H1 (cell line): ENCODE results near the gene OTOGL. TPM values are rescaled to one million over a fixed set of nuclear protein-coding genes. Genes with fewer than 3 reads are reported as not detected.

Experiments used
- CTCF ChIA-PET: fragments of 300-600 bp; sonication (Branson Sonifier 250); formaldehyde crosslinking; loops from one replicate; lab custom pipeline; 2021; ENCODE audit not compliant: partially characterized antibody; lab: Charles Lee
- POLR2A ChIA-PET: fragments of 300-600 bp; sonication (Branson Sonifier 250); formaldehyde crosslinking; loops from one replicate; lab custom pipeline; 2021; ENCODE audit warnings: inconsistent platforms; ENCODE audit not compliant: partially characterized antibody; lab: Charles Lee
- DNase-seq, 2 experiments: peaks; one replicate each; pipeline versions ENCODE4 v3.0.0 to v3.0.0-alpha.2; 2010 to 2022; ENCODE audit warnings: low spot score in 2 of 2, low read depth in 1 of 2, mixed read lengths in 1 of 2
- FAIRE-seq: peaks from 2 replicates; lab custom pipeline; 2011; peaks lifted over from hg19 to GRCh38; lab: Jason Lieb, UNC
- H2AFZ ChIP-seq: 2 replicates; pipeline ENCODE4 v1.8.1; 2012; ENCODE audit warnings: low read length, inconsistent platforms
- H2AK5ac ChIP-seq: 2 replicates; pipeline ENCODE4 v1.6.1; 2013; ENCODE audit warnings: low read depth, low read length
- H2BK120ac ChIP-seq: replicated peaks from 2 replicates; pipeline ENCODE3; 2013; ENCODE audit warnings: low read depth, low read length, inconsistent platforms
- H2BK12ac ChIP-seq: 2 replicates; pipeline ENCODE4 v1.6.1; 2013; ENCODE audit warnings: low read depth, low read length
- H2BK15ac ChIP-seq: 2 replicates; pipeline ENCODE4 v1.6.1; 2013; ENCODE audit warnings: low read length
- H2BK20ac ChIP-seq: 2 replicates; pipeline ENCODE4 v1.6.1; 2013; ENCODE audit warnings: low read length
- H2BK5ac ChIP-seq: 2 replicates; pipeline ENCODE4 v1.6.1; 2013; ENCODE audit warnings: low read depth, low read length
- H3K14ac ChIP-seq: 2 replicates; pipeline ENCODE4 v1.6.1; 2013; ENCODE audit warnings: inconsistent platforms; ENCODE audit not compliant: insufficient read length
- H3K18ac ChIP-seq: 2 replicates; pipeline ENCODE4 v1.6.1; 2013; ENCODE audit warnings: low read length; ENCODE audit errors: extremely low read depth
- H3K23ac ChIP-seq: 2 replicates; pipeline ENCODE4 v1.6.1; 2013; ENCODE audit warnings: inconsistent platforms; ENCODE audit not compliant: insufficient read length
- H3K23me2 ChIP-seq: 2 replicates; pipeline ENCODE4 v1.6.1; 2013; ENCODE audit warnings: low read depth, low read length
- H3K27ac ChIP-seq: 2 replicates; pipeline ENCODE4 v1.6.1; 2011; ENCODE audit warnings: low read depth, low read length, inconsistent platforms
- H3K27me3 ChIP-seq, 4 experiments: replicated peaks in 1 of 4; 1 replicate in 1 of 4; 2 replicates in 3 of 4; pipeline versions ENCODE4 v1.6.1 to v1.8.1; 2011 to 2013; ENCODE audit warnings: low read length in 3 of 4, mild to moderate bottlenecking in 3 of 4, inconsistent platforms in 2 of 4, mixed read lengths in 2 of 4, moderate library complexity in 1 of 4; ENCODE audit not compliant: control insufficient read depth in 3 of 4, insufficient read depth in 3 of 4; ENCODE audit errors: extremely low read depth in 1 of 4
- H3K36me3 ChIP-seq, 4 experiments: 2 replicates each; pipeline versions ENCODE4 v1.6.1 to v1.8.1; 2011 to 2013; ENCODE audit warnings: mild to moderate bottlenecking in 4 of 4, low read length in 3 of 4, moderate library complexity in 2 of 4, control low read depth in 1 of 4, inconsistent platforms in 1 of 4; ENCODE audit not compliant: insufficient read depth in 4 of 4, control insufficient read depth in 2 of 4
- H3K4ac ChIP-seq: replicated peaks from 2 replicates; pipeline ENCODE3; 2013; ENCODE audit warnings: low read length, low read depth, mixed read lengths, inconsistent platforms; ENCODE audit not compliant: insufficient read length
- H3K4me1 ChIP-seq, 4 experiments: replicated peaks in 1 of 4; 1 replicate in 1 of 4; 2 replicates in 3 of 4; pipeline versions ENCODE4 v1.6.1 to v1.8.1; 2011 to 2013; ENCODE audit warnings: low read length in 3 of 4, inconsistent platforms in 2 of 4, mixed read lengths in 1 of 4; ENCODE audit not compliant: insufficient read depth in 4 of 4, control insufficient read depth in 3 of 4
- H3K4me2 ChIP-seq, 2 experiments: 2 replicates each; pipeline versions ENCODE4 v1.6.1 to v1.8.1; 2011 to 2013; ENCODE audit warnings: low read depth in 2 of 2, low read length in 2 of 2, control low read depth in 1 of 2, inconsistent platforms in 1 of 2, mild to moderate bottlenecking in 1 of 2; ENCODE audit not compliant: insufficient read depth in 1 of 2
- H3K4me3 ChIP-seq, 4 experiments: fragments of 200-600, 300-600 bp in 1 of 4; sonication (generic), shearing (Covaris generic), sonication (Bioruptor Twin) in 1 of 4; 2 replicates each; pipeline versions ENCODE4 v1.5.1 to v1.8.1; 2011 to 2016; ENCODE audit warnings: low read length in 4 of 4, low read depth in 3 of 4, control low read depth in 2 of 4, inconsistent platforms in 2 of 4, mild to moderate bottlenecking in 2 of 4, mixed read lengths in 1 of 4, moderate library complexity in 1 of 4; ENCODE audit not compliant: insufficient read depth in 2 of 4; ENCODE audit errors: extremely low read depth in 1 of 4
- H3K56ac ChIP-seq: replicated peaks from 2 replicates; pipeline ENCODE3; 2013; ENCODE audit warnings: low read depth, mild to moderate bottlenecking, mixed read lengths, low read length, inconsistent platforms; ENCODE audit not compliant: insufficient read length
- H3K79me1 ChIP-seq: 2 replicates; pipeline ENCODE4 v1.6.1; 2013; ENCODE audit warnings: low read depth, low read length, control low read depth
- H3K79me2 ChIP-seq, 2 experiments: 2 replicates each; pipeline versions ENCODE4 v1.6.1 to v1.8.1; 2012 to 2013; ENCODE audit warnings: low read length in 2 of 2, mild to moderate bottlenecking in 2 of 2, inconsistent platforms in 1 of 2; ENCODE audit not compliant: insufficient read depth in 2 of 2, control insufficient read depth in 1 of 2
- H3K9ac ChIP-seq, 4 experiments: replicated peaks in 1 of 4; 1 replicate in 1 of 4; 2 replicates in 3 of 4; pipeline versions ENCODE4 v1.6.1 to v1.8.1; 2011 to 2013; ENCODE audit warnings: low read depth in 3 of 4, low read length in 3 of 4, control low read depth in 2 of 4, mild to moderate bottlenecking in 2 of 4, moderate library complexity in 2 of 4, inconsistent platforms in 1 of 4; ENCODE audit errors: extremely low read depth in 1 of 4
- H3K9me3 ChIP-seq, 2 experiments: 2 replicates each; pipeline versions ENCODE4 v1.6.1 to v1.8.1; 2012 to 2013; ENCODE audit warnings: mild to moderate bottlenecking in 2 of 2, moderate library complexity in 2 of 2, control low read depth in 1 of 2, inconsistent platforms in 1 of 2, low read depth in 1 of 2, low read length in 1 of 2, mixed read lengths in 1 of 2; ENCODE audit not compliant: insufficient read depth in 2 of 2
- H4K20me1 ChIP-seq, 2 experiments: replicated peaks in 1 of 2; 2 replicates each; pipeline versions ENCODE3 to v1.8.1; 2011 to 2013; ENCODE audit warnings: inconsistent platforms in 2 of 2, low read length in 2 of 2, mild to moderate bottlenecking in 1 of 2; ENCODE audit not compliant: insufficient read depth in 2 of 2, control insufficient read depth in 1 of 2
- H4K5ac ChIP-seq: 2 replicates; pipeline ENCODE4 v1.6.1; 2013; ENCODE audit warnings: low read length, low read depth, mixed read lengths, inconsistent platforms; ENCODE audit not compliant: insufficient read length
- H4K8ac ChIP-seq: 2 replicates; pipeline ENCODE4 v1.8.0; 2013; ENCODE audit warnings: mild to moderate bottlenecking, moderate library complexity, low read length, inconsistent platforms; ENCODE audit not compliant: insufficient read depth; ENCODE audit errors: extremely low read depth
- H4K91ac ChIP-seq: replicated peaks from 2 replicates; pipeline ENCODE3; 2013; ENCODE audit warnings: low read length, mixed read lengths, inconsistent platforms; ENCODE audit not compliant: insufficient read length
- BCL11A ChIP-seq, 2 experiments: IDR thresholded peaks; one replicate each; pipeline ENCODE4 v1.6.1; 2011; ENCODE audit warnings: low read depth in 2 of 2, low read length in 2 of 2, mild to moderate bottlenecking in 2 of 2
- EP300 ChIP-seq, 2 experiments: IDR thresholded peaks; 1 replicate in 1 of 2; 2 replicates in 1 of 2; pipeline ENCODE4 v1.6.1; 2011 to 2012; ENCODE audit warnings: low read depth in 2 of 2, low read length in 2 of 2, mild to moderate bottlenecking in 2 of 2, borderline replicate concordance in 1 of 2, inconsistent platforms in 1 of 2, moderate library complexity in 1 of 2
- GABPA ChIP-seq: IDR thresholded peaks from 2 replicates; pipeline ENCODE4 v1.6.1; 2011; ENCODE audit warnings: mild to moderate bottlenecking, low read length, moderate library complexity, borderline replicate concordance; ENCODE audit not compliant: insufficient read depth
- GTF2F1 ChIP-seq: IDR thresholded peaks from 2 replicates; pipeline ENCODE4 v1.6.1; 2012; ENCODE audit warnings: low read depth, low read length, improper control_type of control experiment, borderline replicate concordance
- HDAC2 ChIP-seq, 2 experiments: fragments of 300-600 bp in 1 of 2; sonication (generic) in 1 of 2; IDR thresholded peaks; 2 replicates each; pipeline ENCODE4 v1.6.1; 2011 to 2012; ENCODE audit warnings: low read depth in 2 of 2, low read length in 2 of 2, mild to moderate bottlenecking in 2 of 2, moderate library complexity in 2 of 2, borderline replicate concordance in 1 of 2, inconsistent platforms in 1 of 2
- RAD21 ChIP-seq, 2 experiments: IDR thresholded peaks in 1 of 2; conservative IDR thresholded peaks in 1 of 2; 2 replicates each; pipeline ENCODE4 v1.6.1; 2011; ENCODE audit warnings: low read depth in 2 of 2, low read length in 2 of 2, improper control_type of control experiment in 1 of 2, inconsistent platforms in 1 of 2, mild to moderate bottlenecking in 1 of 2, moderate library complexity in 1 of 2
- RXRA ChIP-seq: IDR thresholded peaks from 2 replicates; pipeline ENCODE4 v1.6.1; 2011; ENCODE audit warnings: low read depth, mild to moderate bottlenecking, low read length, moderate library complexity; ENCODE audit not compliant: insufficient read depth
- SIX5 ChIP-seq: IDR thresholded peaks from 2 replicates; pipeline ENCODE4 v1.6.1; 2011; ENCODE audit warnings: mild to moderate bottlenecking, low read depth, low read length
- WGBS, 2 experiments: shearing (Covaris generic) in 1 of 2; methylation state at CpG; one replicate each; pipeline versions ENCODE4 v1.1.6 to v1.1.7; 2013 to 2015; ENCODE audit warnings: low lambda C conversion rate in 2 of 2, mixed read lengths in 2 of 2, inconsistent platforms in 1 of 2, low coverage in 1 of 2, missing lambda C conversion rate in 1 of 2; ENCODE audit not compliant: insufficient replicate concordance in 2 of 2, insufficient coverage in 1 of 2, insufficient read length in 1 of 2; ENCODE audit errors: extremely low coverage in 1 of 2, missing lambda C conversion rate in 1 of 2; 5-methylcytosine and 5-hydroxymethylcytosine counted together
- polyA plus RNA-seq, 7 experiments: library from polyadenylated mRNA; depleted of rRNA in 3 of 7; stranded (reverse) in 5 of 7; unstranded in 2 of 7; fragments of >200 nt in 5 of 7; fragments of 200-250 nt in 2 of 7; gene quantifications; 1 replicate in 5 of 7; 2 replicates in 1 of 7; 4 replicates in 1 of 7; pipeline versions ENCODE4 v1.2.1 to v1.2.3, GENCODE V29; 2011 to 2013; ENCODE audit warnings: missing spikeins in 2 of 7, mixed read lengths in 2 of 7
- total RNA-seq: library from RNA; stranded (reverse); fragmentation: NEBNext Ultra II Directional; extraction: Animal tissue kit (Norgen Biotek cat#: 25700); gene quantifications from 2 replicates; pipeline ENCODE4 v1.2.1, GENCODE V29; 2021

OTOGL gene
- total and polyA plus RNA-seq, 2 of the 8 experiments (the other 6 are each of a cell fraction or from before 2014, with no cell fraction given): 0.12 to 0.17 TPM

GRCh38 chr12:80211671-80212070, 112.3 kb downstream of the OTOGL start:
- Histone ChIP-seq H2AFZ (0 out of 2 replicates have a peak overlapping the region, but pooled peaks have one; percentile 20), H3K4me3 (no peak overlapping the region), H3K36me3 (no peaks in the 10 kb centered on the region), H3K9ac (no peak overlapping the region), H2BK5ac (no peak overlapping the region), H3K27me3 (no peaks in the 10 kb centered on the region), H3K18ac (no peak overlapping the region), H3K4ac (no peak overlapping the region), H2BK120ac (no peak overlapping the region), H3K9me3 (no peaks in the 10 kb centered on the region), H2BK20ac (no peak overlapping the region), H3K27ac (no peak overlapping the region), H3K23ac (no peak overlapping the region), H2AK5ac (no peak overlapping the region), H3K14ac (no peak overlapping the region), H3K56ac (no peak overlapping the region), H4K5ac (no peak overlapping the region), H2BK15ac (no peak overlapping the region), H3K23me2 (no peaks in the 10 kb centered on the region), H2BK12ac (no peak overlapping the region), H4K91ac (no peak overlapping the region), H4K8ac (no peak overlapping the region), H3K79me2 (no peaks in the 10 kb centered on the region), H3K4me1 (peaks cover 0 to 5% (median 0%) of the 10 kb centered on the region in 4 experiments; a peak in 2 of 7 replicates), H3K4me2 (no peak overlapping the region), H3K79me1 (no peaks in the 10 kb centered on the region), H4K20me1 (no peaks in the 10 kb centered on the region)
- TF ChIP-seq HDAC2 (IDR thresholded peaks at IDR 0.05; ENCODE audit: borderline replicate concordance in 1 of 2, low read depth in 2 of 2, low read length in 2 of 2) (no peak), SIX5 (no peak), GABPA (no peak), GTF2F1 (no peak), BCL11A (IDR thresholded peaks at IDR 0.05; ENCODE audit: low read depth in 2 of 2, low read length in 2 of 2) (no peak), EP300 (IDR thresholded peaks at IDR 0.05; ENCODE audit: borderline replicate concordance in 1 of 2, low read depth in 2 of 2, low read length in 2 of 2) (no peak), RAD21 (IDR thresholded peaks at IDR 0.05 in 1 of 2, conservative IDR thresholded peaks at IDR 0.05 in 1 of 2; ENCODE audit: low read depth in 2 of 2, low read length in 2 of 2) (no peak), RXRA (no peak)
- FAIRE-seq (no peak), DNase-seq (no peak)
- POLR2A ChIA-PET: no interaction called here
- WGBS, 2 experiments: 88% methylated on average over 2 of the region's 2 CpGs; no CpG with 5 or more reads in 1 of the 2 experiments
- CTCF ChIA-PET: interaction anchor here (0.8 to 1.2 kb wide), 5 partner anchors 9 to 432 kb away, joined by 3 to 4 read pairs (median 3); no protein-coding TSS in a partner anchor
